ENCODE measurements around the gene MXD1.

MXD1 gene

GRCh38 chr2:69983392-69983966 is 68.6 kb downstream of the MXD1 start:
- no peaks in the 10 kb centered on the region for H3K9me3 ChIP-seq (ENCODE audit: control insufficient read depth, insufficient read depth, low read depth, low read length)
- H3K4me3 ChIP-seq (ENCODE audit: low read depth, low read length), result no peak overlapping the region
- no peaks in the 10 kb centered on the region for H3K4me1 ChIP-seq (ENCODE audit: control insufficient read depth, insufficient read depth, low read length)
- no peak overlapping the region for H3K27ac ChIP-seq (ENCODE audit: extremely low read depth, low read depth, low read length)
- CTCF ChIA-PET, result no interaction called here
- no peak for TF ChIP-seq KLF8 (tag by site-specific recombination; IDR thresholded peaks at IDR 0.05)
- no peak for TF ChIP-seq SP2 (tag by site-specific recombination; IDR thresholded peaks at IDR 0.05)
- POLR2A ChIA-PET, result no interaction called here
- no peaks in the 10 kb centered on the region for H3K36me3 ChIP-seq (ENCODE audit: control insufficient read depth in 2 of 2, insufficient read depth in 1 of 2, low read length in 2 of 2)

- Histone ChIP-seq H3K4me1 (ENCODE audit: control insufficient read depth, insufficient read depth, low read length) (no peaks in the 10 kb centered on the region), H3K9me3 (ENCODE audit: control insufficient read depth, insufficient read depth, low read depth, low read length) (no peaks in the 10 kb centered on the region), H3K27ac (ENCODE audit: extremely low read depth, low read depth, low read length) (no peak overlapping the region), H3K36me3 (ENCODE audit: control insufficient read depth in 2 of 2, insufficient read depth in 1 of 2, low read length in 2 of 2) (no peaks in the 10 kb centered on the region), H3K4me3 (ENCODE audit: low read depth, low read length) (no peak overlapping the region)
- CTCF ChIA-PET, result no interaction called here
- TF ChIP-seq EGR2 (tag by site-specific recombination; IDR thresholded peaks at IDR 0.05; ENCODE audit: low read depth) (no peak), ZNF777 (tag by site-specific recombination; IDR thresholded peaks at IDR 0.05; ENCODE audit: borderline replicate concordance) (no peak), KLF10 (tag by site-specific recombination; IDR thresholded peaks at IDR 0.05) (no peak), FEZF1 (tag by site-specific recombination; IDR thresholded peaks at IDR 0.05) (no peak), RBAK (tag by site-specific recombination; IDR thresholded peaks at IDR 0.05) (no peak), ZNF311 (tag by site-specific recombination; IDR thresholded peaks at IDR 0.05; ENCODE audit: borderline replicate concordance) (no peak), ZNF48 (tag by site-specific recombination; IDR thresholded peaks at IDR 0.05) (no peak), TRIM28 (IDR thresholded peaks at IDR 0.05; ENCODE audit: borderline replicate concordance, low read length) (no peak), ZNF391 (tag by site-specific recombination; IDR thresholded peaks at IDR 0.05; ENCODE audit: borderline replicate concordance, low read depth) (no peak), GLI4 (tag by site-specific recombination; IDR thresholded peaks at IDR 0.05) (no peak)
- TF ChIP-seq, protein P1, sequence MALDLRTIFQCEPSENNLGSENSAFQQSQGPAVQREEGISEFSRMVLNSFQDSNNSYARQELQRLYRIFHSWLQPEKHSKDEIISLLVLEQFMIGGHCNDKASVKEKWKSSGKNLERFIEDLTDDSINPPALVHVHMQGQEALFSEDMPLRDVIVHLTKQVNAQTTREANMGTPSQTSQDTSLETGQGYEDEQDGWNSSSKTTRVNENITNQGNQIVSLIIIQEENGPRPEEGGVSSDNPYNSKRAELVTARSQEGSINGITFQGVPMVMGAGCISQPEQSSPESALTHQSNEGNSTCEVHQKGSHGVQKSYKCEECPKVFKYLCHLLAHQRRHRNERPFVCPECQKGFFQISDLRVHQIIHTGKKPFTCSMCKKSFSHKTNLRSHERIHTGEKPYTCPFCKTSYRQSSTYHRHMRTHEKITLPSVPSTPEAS (tag by site-specific recombination; IDR thresholded peaks at IDR 0.05), result no peak
- POLR2A ChIA-PET, result interaction anchor here (0.7 kb wide), 1 partner anchor 60 kb away, joined by 4 read pairs; no protein-coding TSS in a partner anchor
Observed at GRCh38 chr2:69985216-69985615, 70.3 kb downstream of the MXD1 start.

DNA sequence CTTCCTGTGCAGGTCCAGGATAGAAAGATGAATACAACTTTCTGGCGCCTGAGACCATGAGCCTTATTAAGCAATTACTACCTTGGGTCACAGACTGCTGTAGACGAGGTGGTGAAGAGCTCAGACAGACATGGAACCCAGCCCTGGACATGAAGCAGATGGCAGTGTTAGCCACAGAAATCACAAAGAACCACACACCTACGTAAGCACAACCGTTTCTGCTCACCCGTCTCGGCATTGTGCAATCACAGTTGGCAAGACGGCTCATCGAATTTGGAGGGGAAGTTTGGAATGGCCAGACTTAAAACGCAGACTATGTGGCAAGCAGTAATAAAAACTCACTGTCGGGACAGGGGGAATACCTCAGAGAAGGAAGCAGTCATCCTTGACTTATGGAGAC is 70.8 kb downstream of the MXD1 start:
- Histone ChIP-seq H3K4me3 (ENCODE audit: low read depth, low read length) (no peak overlapping the region), H3K9me3 (ENCODE audit: control insufficient read depth, insufficient read depth, low read depth, low read length) (no peaks in the 10 kb centered on the region), H3K27ac (ENCODE audit: extremely low read depth, low read depth, low read length) (no peak overlapping the region), H3K4me1 (ENCODE audit: control insufficient read depth, insufficient read depth, low read length) (no peaks in the 10 kb centered on the region), H3K36me3 (ENCODE audit: control insufficient read depth in 2 of 2, insufficient read depth in 1 of 2, low read length in 2 of 2) (no peaks in the 10 kb centered on the region)
- POLR2A ChIA-PET, result no interaction called here
- TF ChIP-seq, protein P2, sequence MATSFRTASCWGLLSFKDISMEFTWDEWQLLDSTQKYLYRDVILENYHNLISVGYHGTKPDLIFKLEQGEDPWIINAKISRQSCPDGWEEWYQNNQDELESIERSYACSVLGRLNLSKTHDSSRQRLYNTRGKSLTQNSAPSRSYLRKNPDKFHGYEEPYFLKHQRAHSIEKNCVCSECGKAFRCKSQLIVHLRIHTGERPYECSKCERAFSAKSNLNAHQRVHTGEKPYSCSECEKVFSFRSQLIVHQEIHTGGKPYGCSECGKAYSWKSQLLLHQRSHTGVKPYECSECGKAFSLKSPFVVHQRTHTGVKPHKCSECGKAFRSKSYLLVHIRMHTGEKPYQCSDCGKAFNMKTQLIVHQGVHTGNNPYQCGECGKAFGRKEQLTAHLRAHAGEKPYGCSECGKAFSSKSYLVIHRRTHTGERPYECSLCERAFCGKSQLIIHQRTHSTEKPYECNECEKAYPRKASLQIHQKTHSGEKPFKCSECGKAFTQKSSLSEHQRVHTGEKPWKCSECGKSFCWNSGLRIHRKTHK (tag by site-specific recombination; IDR thresholded peaks at IDR 0.05), result no peak
- TF ChIP-seq ZNF501 (tag by site-specific recombination; IDR thresholded peaks at IDR 0.05) (no peak), KLF9 (tag by site-specific recombination; IDR thresholded peaks at IDR 0.05; ENCODE audit: low read depth) (no peak), ZBTB48 (tag by site-specific recombination; IDR thresholded peaks at IDR 0.05) (no peak), ZNF529 (tag by site-specific recombination; IDR thresholded peaks at IDR 0.05; ENCODE audit: insufficient replicate concordance) (no peak), ZNF140 (tag by site-specific recombination; IDR thresholded peaks at IDR 0.05) (no peak), ZNF510 (tag by site-specific recombination; IDR thresholded peaks at IDR 0.05; ENCODE audit: insufficient replicate concordance) (no peak), HOXA7 (CRISPR knock-in tag; IDR thresholded peaks at IDR 0.05; ENCODE audit: borderline replicate concordance) (no peak), ZNF133 (tag by site-specific recombination; IDR thresholded peaks at IDR 0.05) (no peak)
- CTCF ChIA-PET, result no interaction called here
